H4 (cell line): Measurements from ENCODE around the gene ASAP2. TPM values are rescaled to one million over a fixed set of nuclear protein-coding genes. Genes with fewer than 3 reads are reported as not detected.
"Not testable (repeated sequence)": the region's sequence is repeated elsewhere in the genome, so short reads cannot be mapped to it uniquely, and the experiment has no call there.

Source experiments
- DNase-seq: peaks from one replicate; pipeline ENCODE4 v3.0.0-alpha.2; 2015; ENCODE audit warnings: low spot score
- total RNA-seq: library from RNA; depleted of rRNA; stranded (reverse); fragments of >200 nt; shearing (Covaris generic); gene quantifications from 2 replicates; pipeline ENCODE4 v1.2.3, GENCODE V29; 2014

ASAP2 gene
- total RNA-seq, 1 experiment from 2014 or later: 10.4 TPM

DNA sequence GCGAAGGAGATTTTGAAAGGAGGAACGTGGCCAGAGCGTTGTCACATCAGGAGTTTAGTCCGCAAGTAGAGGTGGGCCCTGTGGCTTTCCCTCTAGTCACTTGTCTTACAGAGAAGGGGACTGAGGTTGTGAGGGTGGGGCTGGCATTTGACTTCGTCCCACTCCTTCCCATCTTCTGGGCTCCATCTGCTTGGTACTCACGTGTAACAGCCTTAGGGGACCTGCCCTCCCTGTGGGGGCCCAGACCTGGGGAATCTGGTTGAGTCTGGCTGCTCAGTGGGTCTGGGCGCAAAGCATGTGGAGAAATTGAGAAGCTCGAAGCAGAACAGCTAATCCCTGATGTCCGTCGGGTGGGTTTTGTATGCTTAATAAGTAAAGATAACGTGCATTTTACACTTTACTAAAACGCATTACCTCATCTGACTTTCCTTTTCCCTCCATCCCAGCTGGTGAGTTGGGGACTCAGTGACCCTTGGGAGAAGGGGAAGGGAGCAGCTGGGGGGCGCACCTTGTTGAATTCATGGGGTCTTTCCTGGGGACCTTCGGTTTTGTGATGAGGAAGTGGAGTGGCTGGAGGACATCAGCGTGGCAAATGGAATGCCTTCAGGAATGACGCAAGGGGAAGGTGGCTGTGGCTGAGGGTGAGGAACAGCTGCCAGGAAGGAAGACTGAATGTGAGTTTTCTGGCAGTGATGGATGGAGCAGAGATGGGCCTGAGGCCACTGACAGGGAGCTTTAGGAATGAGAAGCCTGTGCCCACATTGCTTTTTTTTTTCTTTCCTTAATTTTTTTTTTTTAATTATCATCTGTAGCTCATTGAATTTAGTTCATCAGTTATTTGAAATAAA is 44.8 kb downstream of the ASAP2 start:
- peak; percentile 79 for DNase-seq

- no peak for DNase-seq
Measured at GRCh38 chr2:9252002-9252357, 45.4 kb downstream of the ASAP2 start.

DNA sequence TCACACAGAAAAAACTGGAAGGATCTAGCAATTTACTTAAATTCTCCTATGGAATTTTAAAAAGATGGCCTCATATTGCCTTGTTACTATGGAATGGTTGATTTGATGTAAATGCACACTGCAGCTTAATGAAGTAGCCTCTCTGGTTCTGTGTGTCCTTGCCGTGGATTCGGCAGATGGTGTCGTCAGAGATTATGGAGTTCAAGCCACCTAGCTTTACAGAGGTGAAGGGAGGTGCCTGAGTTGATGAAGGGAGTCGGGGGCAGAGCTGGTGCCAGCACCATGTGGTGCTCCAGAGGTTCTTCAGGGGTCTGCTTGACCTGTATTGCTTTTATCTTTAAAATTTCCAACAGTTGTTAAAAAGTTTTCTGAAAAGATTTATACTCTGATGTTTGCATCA is 48.8 kb downstream of the ASAP2 start:
- DNase-seq: no peak

- DNase-seq: no peak
Measured at GRCh38 chr2:9256147-9256546, 49.5 kb downstream of the ASAP2 start.

DNA sequence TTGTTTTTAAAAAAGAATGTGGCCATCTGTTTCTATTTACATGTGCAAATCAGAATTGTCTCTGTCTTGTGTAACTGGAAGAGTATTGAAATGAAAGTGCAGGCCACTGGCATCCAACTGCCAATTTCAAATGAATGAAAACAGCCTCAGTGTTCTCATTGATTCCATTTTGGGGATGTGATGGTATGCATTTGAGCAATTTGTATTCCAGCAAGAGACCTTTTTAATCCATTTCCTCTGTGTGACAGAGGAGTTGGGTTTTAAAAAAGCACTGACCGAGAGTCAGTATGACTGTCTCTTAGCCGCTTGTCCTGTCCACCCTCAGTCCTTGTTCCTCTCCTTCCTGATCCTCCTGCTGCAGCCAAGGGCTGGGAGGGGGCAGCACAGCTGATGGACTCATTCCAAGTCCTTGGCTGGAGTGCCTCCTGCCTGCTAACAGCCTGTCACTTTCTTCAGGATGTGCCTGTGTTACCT is 50.0 kb downstream of the ASAP2 start:
- no peak for DNase-seq

GRCh38 chr2:9258501-9258900 is 51.9 kb downstream of the ASAP2 start:
- no peak for DNase-seq

- DNase-seq: no peak
Measured at GRCh38 chr2:9258953-9259399, 52.4 kb downstream of the ASAP2 start.

DNA sequence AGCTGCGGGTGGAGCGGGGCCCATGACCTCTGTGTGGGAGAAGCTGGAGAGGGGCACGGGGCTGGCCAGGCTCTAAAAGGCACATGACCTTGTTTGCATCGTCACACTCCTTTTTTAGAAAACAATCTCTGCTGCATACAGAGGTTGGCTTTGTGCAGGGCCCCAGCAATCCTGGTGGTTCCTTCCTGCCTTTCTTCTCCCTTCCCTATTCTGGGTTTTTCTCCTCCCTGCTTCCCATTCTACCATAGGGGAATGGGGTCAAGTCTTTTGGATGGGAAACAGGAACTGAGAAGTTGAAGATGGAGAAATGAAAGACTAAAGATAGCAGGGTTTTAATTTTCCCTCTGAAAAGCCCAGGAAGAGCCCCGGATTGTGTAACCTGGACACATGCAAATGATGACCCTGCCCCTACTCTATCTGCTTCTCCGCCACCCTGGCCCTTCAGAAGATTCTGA is 53.9 kb downstream of the ASAP2 start:
- no peak for DNase-seq

DNA sequence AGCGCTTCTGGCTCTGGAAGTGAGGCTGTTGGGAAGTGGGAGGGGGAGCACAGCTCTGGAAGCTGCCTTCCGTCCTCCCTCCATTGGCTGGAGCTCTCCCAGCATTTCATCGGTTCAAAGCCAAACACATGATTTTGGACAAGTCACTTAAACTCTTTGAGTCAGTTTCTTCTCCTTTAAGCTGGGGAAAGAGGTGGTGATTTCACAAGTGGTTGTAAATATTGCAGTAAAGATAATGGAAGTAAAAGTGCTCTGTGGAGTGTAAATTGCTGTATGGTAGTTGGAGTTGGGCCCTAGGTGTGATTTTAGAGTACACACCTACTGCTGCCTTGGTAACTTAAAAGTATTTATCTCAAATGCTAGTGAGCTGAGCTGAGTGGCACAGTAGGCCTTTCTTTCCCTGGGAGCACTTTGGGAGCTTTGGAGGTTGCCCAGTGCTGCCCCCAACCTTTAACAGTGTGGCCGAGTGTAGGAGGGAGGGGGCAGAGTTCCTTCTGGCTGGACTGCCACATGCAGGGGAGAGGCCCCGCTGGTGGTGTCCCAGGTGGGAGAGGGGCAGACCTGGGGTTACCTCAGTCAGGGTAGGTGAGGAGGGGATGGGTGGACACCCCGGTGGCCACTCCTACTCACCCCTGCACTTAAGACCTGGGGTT is 54.7 kb downstream of the ASAP2 start:
- DNase-seq: no peak

DNA sequence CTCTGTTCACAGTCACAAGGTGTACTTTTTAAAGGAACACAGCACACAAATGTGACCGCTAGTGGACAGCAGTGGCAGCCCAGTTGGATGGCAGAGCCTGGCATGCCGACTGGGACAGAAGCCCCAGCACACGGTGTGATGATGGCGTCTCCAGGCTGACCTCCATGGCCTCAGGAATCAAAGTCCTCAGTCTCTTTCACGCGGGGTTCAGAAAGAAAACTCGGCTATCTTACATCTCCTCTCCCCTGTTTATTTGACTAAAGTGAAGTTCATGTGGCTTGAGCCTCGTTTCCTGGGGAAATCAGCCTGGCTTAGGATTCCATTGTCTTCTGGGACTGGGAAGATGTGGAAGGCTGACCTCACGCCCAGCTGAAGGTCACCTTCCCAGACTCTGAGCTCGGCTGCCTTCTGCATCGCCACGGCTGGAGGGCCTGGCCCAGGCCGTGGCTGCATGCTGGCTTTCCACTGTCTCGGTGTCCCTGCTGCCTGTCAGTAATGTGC is 56.1 kb downstream of the ASAP2 start:
- no peak for DNase-seq

DNA sequence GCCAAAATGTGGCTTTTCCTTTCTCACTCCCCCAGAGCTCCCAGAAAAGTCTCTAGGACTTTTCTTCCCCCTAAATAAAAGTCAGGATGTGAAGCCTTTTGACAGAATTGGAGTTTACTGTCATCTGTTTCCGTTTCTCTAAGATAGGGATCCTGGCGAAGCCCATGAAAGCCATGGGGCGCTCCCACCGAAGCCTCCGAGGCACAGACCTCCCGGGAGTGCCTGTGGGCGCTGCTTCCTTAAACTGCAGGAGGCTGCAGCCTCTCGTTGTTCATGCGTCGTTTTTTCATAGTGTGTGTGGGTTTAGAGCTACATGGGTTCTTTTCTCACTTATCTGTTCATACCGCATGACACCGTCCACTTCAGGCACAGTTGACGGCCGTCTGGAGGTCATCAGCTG is 56.8 kb downstream of the ASAP2 start:
- no peak for DNase-seq

GRCh38 chr2:9264301-9264700 is 57.7 kb downstream of the ASAP2 start:
- no peak for DNase-seq

DNA sequence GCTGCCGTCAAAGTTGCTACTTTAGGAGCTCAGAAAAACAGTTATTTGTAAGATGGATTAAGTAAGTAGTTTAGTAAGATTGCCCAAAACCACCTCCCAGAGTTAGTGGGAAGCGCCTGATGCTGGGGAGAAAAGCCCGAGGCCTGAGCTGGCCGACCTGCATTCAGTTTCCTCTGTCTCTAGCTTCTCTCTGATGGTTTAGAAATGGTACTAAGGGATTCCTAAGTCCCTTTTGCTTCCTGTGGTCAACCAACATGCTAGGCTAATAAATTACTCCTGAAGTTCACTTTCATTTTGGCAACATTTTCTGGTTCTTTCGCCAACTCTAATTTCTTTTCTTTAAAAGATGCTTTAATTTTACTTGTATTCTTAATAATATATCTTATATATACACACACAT is 60.1 kb downstream of the ASAP2 start:
- DNase-seq: no peak

DNA sequence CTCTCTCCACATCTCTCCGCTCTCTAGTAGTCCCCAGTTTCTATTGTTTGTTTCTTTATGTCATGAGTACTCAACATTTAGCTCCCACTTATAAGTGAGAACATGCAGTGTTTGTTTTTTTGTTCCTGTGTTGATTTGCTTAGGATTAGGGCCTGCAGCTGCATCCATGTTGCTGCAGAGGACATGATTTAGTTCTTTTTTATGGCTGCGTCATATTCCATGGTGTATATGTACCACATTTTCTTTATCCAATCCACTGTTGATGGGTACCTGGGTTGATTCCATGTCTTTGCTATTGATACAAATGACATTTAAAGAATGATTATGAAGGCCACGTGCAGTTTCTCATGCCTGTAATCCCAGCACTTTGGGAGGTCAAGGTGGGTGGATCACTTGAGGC is 60.7 kb downstream of the ASAP2 start:
- DNase-seq: not testable (repeated sequence)

DNA sequence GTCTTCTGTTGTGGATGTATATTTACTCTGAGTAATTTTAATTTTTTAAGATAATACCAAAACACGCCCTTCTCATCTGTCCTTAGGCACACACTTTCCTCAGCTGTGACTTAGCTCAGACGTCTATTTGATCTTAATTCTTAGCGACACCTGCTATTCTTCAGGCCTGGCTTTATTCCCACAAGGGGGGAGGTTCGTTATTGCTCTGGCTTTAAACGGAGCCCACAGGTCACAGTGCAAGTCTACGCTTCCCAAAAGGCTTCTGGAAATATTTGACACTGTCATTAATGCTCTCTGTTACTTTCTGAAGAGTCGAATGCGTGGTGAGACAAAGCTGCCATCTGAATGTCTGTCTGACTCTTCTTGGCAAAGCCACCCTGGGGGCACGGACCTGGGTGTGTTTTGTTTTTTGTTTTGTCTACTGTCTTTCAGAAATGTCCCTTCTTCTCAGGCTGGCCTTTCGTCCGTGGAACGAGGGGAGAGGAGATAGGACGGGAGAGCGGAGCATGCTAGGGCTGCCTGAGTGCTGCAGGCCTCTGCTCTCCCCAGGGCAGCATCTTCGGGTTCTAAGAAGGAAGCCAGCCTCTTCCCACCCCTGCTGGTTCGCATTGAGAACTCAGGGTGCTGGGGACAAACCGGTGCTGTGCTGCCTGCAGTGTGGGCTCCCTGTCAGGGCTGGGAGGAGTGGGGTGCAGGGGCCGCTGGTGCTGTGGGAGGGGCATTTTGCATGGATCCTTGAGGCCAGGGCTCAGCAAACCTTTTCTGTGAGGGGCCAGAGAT is 61.9 kb downstream of the ASAP2 start:
- DNase-seq: no peak

DNA sequence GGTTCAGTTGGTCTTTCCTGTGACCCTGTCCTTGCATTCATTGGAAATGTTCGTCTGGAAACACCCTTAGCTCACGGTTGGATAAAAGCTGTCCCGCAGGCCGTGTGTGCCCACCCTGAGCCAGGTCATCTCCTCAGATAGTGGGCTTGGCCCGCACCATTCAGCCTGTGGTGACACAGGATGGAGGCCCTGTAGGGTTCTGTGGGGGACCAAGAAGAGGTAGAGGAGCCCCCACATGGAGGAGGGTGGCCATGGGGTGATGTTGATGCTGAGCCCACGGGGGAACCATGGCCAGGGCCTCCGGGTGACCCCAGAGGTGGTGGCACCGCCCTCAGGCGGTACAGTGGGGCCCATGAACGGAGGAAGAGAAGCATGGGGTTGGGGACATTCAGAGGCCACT is 62.7 kb downstream of the ASAP2 start:
- DNase-seq: no peak

DNA sequence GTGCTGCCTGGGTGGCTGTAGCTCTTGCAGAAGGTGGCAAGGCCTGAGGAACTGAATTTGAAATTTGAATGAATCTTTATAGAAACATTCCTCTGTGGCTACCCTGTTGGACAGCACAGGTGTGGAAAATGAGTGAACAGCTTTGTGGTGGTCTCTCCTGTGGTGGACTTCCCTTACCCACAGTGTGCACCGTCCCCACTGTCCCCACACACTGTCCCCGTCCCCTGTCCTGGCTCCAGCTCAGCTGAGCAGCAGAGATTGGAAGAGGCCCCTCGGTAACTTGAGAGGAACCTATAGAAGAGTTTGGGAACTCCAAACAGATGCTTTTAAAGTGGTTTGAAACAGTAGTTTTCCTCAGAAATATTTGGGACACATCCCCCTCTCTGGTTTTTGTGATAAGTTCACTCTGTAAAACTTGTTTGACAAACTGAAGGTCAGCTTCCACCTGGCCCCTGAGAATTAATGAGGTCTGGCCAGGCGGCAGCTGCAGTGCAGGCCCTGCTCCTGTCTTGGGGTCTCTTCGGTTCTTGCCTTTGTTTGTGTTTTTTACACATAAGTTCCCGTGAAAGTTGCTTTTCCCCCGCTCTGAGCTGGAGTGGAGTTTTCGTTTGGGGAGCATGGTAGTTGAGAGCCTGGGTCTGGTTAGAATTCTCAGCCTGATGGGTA is 63.2 kb downstream of the ASAP2 start:
- no peak for DNase-seq

DNA sequence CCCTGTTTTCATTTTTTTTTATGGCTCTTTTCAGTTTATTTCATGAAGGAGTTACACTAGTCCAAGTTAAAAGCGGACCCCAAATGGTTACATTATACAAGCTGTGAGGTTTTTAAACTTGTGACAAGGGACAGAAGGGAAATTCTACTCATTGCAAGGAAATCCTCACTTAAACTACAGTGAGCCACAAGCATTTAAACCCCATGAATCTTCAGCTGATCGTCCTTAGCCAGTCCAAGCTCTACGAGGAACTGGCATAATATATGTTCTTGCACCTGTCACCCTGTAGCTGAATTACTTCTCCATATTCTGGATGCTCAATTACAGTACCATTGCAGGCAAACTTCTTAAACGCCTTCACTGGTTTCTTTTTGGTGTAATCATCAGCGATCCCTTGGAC is 64.5 kb downstream of the ASAP2 start:
- no peak for DNase-seq

- no peak for DNase-seq
Measured at GRCh38 chr2:9271691-9272090, 65.1 kb downstream of the ASAP2 start.

GRCh38 chr2:9273486-9274130 is 67.0 kb downstream of the ASAP2 start:
- DNase-seq: no peak

DNA sequence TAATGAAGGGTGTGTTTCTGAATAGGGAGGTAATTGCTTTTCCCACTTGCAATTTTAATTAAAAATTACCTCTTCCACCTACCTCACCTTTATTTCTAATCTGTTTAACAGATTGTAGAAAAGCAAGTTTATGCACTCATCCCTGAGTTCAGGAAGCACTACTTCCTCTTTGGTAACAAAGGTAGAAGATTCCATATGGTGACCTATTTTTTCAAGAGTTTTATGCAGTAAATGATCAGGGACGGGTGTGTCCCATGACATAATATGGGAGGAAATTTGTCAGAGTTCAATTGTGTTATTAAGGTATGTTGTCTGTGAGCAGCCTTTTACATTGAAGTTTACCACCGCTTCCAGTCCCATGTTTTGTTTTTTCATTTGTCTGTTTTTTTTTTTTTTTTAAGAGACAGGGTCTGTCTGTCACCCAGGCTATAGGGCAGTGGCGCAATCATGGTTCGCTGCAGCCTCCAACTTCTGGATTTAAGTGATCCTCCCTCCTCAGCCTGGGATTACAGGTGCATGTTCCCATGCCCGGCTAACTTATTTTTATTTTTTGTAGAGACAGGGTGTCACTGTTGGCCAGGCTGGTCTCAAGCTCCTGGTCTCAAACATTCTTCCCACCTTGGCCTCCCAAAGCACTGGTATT is 68.2 kb downstream of the ASAP2 start:
- no peak for DNase-seq
